Stomach (tissue), 9 donors: ENCODE results near the gene ZFP36L2. TPM values are rescaled to one million over a fixed set of nuclear protein-coding genes. Genes with fewer than 3 reads are reported as not detected.

ENCODE experiments used
- DNase-seq, 2 donors: peaks; one replicate each; pipeline versions ENCODE4 v3.0.0 to v3.0.0-alpha.2; 2013 to 2019
- H3K27ac ChIP-seq, 5 donors: fragments of 200-600 bp in 4 of 5; sonication (generic) in 4 of 5; one replicate each; pipeline ENCODE4 v1.5.1; 2013 to 2019; ENCODE audit warnings: mild to moderate bottlenecking in 1 of 5, moderate library complexity in 1 of 5
- H3K27me3 ChIP-seq, 3 donors: fragments of 200-600 bp; sonication (generic); one replicate each; pipeline ENCODE4 v1.5.1; 2017 to 2019; ENCODE audit warnings: mixed run types in 1 of 3
- H3K36me3 ChIP-seq, 4 donors: fragments of 200-600 bp; sonication (generic); 1 replicate in 3 of 4; 2 replicates in 1 of 4; pipeline ENCODE4 v1.5.1; 2016 to 2019
- H3K4me1 ChIP-seq, 4 donors: fragments of 200-600 bp; sonication (generic); one replicate each; pipeline ENCODE4 v1.5.1; 2016 to 2019
- H3K4me3 ChIP-seq, 4 donors: fragments of 200-600 bp; sonication (generic) in 3 of 4; one replicate each; pipeline ENCODE4 v1.5.1; 2016 to 2019; ENCODE audit warnings: mild to moderate bottlenecking in 1 of 4
- H3K9me3 ChIP-seq, 4 donors: fragments of 200-600 bp; sonication (generic); one replicate each; pipeline ENCODE4 v1.5.1; 2016 to 2019
- EP300 ChIP-seq: sonication (generic); formaldehyde crosslinking; IDR thresholded peaks from one replicate; pipeline ENCODE4 v1.6.1; 2017; ENCODE audit warnings: antibody characterized with exemption
- POLR2A ChIP-seq, 4 donors: fragments of 450-650 bp; IDR thresholded peaks; one replicate each; pipeline ENCODE4 v1.6.1; 2016; ENCODE audit warnings: antibody characterized with exemption in 4 of 4, control low read depth in 2 of 4, mild to moderate bottlenecking in 1 of 4, moderate library complexity in 1 of 4
- POLR2AphosphoS5 ChIP-seq, 3 donors: sonication (generic); formaldehyde crosslinking; IDR thresholded peaks; one replicate each; pipeline ENCODE4 v1.6.1; 2016; ENCODE audit warnings: antibody characterized with exemption in 3 of 3
- WGBS, 5 donors: extraction: QIAGEN DNeasy Blood & Tissue Kit in 3 of 5; methylation state at CpG; one replicate each; pipeline versions ENCODE4 v1.1.5 to v1.1.7; 2013 to 2018; 5-methylcytosine and 5-hydroxymethylcytosine counted together
- intact Hi-C: fragments of 100-400 bp; cut with DNase I; formaldehyde crosslinking; loops from one replicate; pipeline ENCODE4 v1.15.1; 2023; ENCODE audit warnings: low total_unique reads
- polyA plus RNA-seq, 3 donors: library from polyadenylated mRNA; stranded (reverse); fragments of 200-250 nt; gene quantifications; one replicate each; pipeline ENCODE4 v1.2.3, GENCODE V29; 2013
- total RNA-seq, 5 donors: library from RNA; depleted of rRNA; stranded (reverse); fragments of >200 nt; gene quantifications; one replicate each; pipeline versions ENCODE4 v1.1.0 to v1.2.3, GENCODE V29; 2014 to 2016
- TF ChIP-seq, protein P1 (sequence below), 7 experiments: fragments of 450-650 bp in 4 of 7; fragments of 200-600 bp in 3 of 7; sonication (generic) in 3 of 7; IDR thresholded peaks; one replicate each; pipeline ENCODE4 v1.5.1; 2016 to 2019; ENCODE audit warnings: antibody characterized with exemption in 7 of 7, control low read depth in 2 of 7, mild to moderate bottlenecking in 1 of 7
- donor health status: healthy with polysubstance abuse.
- donor health status: Bipolar disorder and iron deficiency.
- donor health status: healthy.

Gene ZFP36L2
- total and polyA plus RNA-seq, 8 donors, result 43.7 to 189 (median 74.1) TPM

DNA sequence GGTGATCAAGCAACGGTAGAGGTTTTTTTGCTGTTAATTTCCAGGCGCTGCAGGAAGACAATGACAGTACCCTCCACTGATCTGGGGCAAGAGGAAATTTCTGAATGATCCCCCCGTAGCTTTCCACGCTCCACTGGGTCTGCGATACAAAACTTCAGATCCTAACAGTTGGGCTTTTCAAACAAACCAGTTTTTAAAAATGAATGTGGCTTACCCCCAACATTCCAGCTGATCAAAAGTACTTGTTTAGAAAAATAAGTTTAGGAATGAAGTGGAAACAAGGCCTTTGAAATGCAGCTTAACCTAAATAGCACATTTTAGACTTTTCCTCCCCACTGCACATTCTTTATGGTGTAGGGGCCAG, 5.7 kb downstream of the ZFP36L2 start:
- Histone ChIP-seq H3K4me3 (peak overlapping the region; percentile 81 to 96 (median 89)), H3K9me3 (no peaks in the 10 kb centered on the region), H3K27me3 (no peaks in the 10 kb centered on the region), H3K36me3 (peaks cover 24 to 34% (median 30%) of the 10 kb centered on the region in 4 donors), H3K27ac (peak overlapping the region; percentile 96 to 99 (median 98)), H3K4me1 (peaks cover 39 to 67% (median 55%) of the 10 kb centered on the region in 4 donors)
- TF ChIP-seq, protein P1, sequence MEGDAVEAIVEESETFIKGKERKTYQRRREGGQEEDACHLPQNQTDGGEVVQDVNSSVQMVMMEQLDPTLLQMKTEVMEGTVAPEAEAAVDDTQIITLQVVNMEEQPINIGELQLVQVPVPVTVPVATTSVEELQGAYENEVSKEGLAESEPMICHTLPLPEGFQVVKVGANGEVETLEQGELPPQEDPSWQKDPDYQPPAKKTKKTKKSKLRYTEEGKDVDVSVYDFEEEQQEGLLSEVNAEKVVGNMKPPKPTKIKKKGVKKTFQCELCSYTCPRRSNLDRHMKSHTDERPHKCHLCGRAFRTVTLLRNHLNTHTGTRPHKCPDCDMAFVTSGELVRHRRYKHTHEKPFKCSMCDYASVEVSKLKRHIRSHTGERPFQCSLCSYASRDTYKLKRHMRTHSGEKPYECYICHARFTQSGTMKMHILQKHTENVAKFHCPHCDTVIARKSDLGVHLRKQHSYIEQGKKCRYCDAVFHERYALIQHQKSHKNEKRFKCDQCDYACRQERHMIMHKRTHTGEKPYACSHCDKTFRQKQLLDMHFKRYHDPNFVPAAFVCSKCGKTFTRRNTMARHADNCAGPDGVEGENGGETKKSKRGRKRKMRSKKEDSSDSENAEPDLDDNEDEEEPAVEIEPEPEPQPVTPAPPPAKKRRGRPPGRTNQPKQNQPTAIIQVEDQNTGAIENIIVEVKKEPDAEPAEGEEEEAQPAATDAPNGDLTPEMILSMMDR (IDR thresholded peaks at IDR 0.05), result no peak
- no peak for TF ChIP-seq POLR2AphosphoS5 (IDR thresholded peaks at IDR 0.05)
- TF ChIP-seq EP300, result no peak
- TF ChIP-seq POLR2A (IDR thresholded peaks at IDR 0.05), result no peak
- intact Hi-C loops, result no loop called here
- DNase-seq, result no peak
- 6 to 11% (median 8%) methylated on average over 5 of the region's 5 CpGs for WGBS, 5 donors

DNA sequence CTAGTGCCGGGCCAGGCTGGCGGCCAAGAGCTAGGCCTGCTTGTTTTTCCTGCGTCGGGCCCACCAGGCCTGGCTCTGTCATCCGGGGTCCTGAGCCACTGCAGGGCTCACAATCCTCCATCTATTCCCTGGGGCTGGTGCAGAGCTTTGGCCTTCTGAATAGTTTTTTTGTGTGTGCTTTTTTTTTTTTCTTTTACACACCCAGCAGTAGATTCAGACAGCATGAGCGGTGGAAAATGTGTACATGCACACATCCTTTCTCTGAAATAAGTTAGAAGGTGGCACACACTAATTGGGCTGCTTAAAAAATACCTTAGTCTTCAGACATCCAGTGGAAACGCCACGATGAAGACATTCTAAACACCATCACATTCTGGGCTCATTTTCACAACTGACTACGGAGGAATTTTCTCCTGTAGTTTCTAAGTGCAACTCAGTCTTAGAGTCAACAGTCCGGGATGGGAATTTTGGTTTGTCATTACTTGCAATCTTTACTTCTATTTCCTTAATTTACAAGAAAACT, 6.1 kb downstream of the ZFP36L2 start:
- Histone ChIP-seq H3K9me3 (no peaks in the 10 kb centered on the region), H3K4me1 (peaks cover 39 to 69% (median 56%) of the 10 kb centered on the region in 4 donors), H3K27me3 (no peaks in the 10 kb centered on the region), H3K4me3 (peak overlapping the region; percentile 47 to 96 (median 82)), H3K36me3 (peaks cover 20 to 29% (median 26%) of the 10 kb centered on the region in 4 donors), H3K27ac (peak overlapping the region; percentile 96 to 99 (median 98))
- intact Hi-C loops, result no loop called here
- 1 to 3% (median 2%) methylated on average over 10 of the region's 10 CpGs for WGBS, 5 donors
- no peak for TF ChIP-seq EP300
- no peak for TF ChIP-seq POLR2A (IDR thresholded peaks at IDR 0.05)
- TF ChIP-seq, protein P1 (IDR thresholded peaks at IDR 0.05), result no peak
- no peak for TF ChIP-seq POLR2AphosphoS5 (IDR thresholded peaks at IDR 0.05)
- DNase-seq, result no peak

DNA sequence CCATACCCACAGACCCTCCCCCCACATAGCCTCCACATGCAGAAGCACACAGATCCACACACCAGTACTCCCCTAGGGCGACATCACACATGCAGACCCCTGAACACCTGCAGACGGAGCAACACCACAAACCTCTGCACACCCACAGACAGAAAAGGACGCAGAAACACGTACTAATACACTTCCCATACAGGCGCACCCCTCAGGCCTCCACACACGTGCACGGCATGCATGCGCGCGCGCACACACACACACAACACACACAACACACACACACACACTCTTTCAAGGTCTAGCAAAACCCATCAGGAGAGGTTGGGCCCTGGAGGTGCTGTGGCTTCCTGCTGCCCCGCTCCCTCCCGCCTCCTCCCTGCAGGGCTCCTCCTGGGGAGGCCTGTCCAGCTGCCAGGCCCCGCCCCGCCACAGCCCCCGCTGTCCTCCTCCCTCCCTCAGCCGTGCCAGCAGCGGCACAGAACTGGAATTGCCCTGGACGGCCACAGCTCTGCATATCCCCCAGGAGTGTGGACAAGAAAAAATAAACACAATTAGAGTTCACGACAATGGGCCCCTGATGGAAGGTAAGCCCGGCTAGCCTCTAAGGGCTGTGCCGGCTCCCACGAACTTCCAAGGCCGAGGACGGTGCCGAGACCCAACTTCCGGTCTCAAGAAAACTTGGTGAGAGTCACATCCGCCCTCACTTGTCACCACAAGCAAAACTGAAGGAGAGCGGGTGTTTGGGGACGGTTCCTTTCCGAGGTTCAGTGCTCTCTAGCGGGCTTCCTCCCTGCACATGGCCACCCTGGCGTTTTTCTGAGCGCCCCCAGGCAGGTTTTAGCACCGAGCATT, 6.8 kb downstream of the ZFP36L2 start:
- intact Hi-C loops, result no loop called here
- peak overlapping the region; percentile 96 to 99 (median 98) for H3K27ac ChIP-seq
- peak overlapping the region; percentile 47 to 96 (median 82) for H3K4me3 ChIP-seq
- no peaks in the 10 kb centered on the region for H3K27me3 ChIP-seq
- H3K4me1 ChIP-seq, result peaks cover 39 to 69% (median 56%) of the 10 kb centered on the region in 4 donors
- TF ChIP-seq POLR2A (IDR thresholded peaks at IDR 0.05) (no peak), POLR2AphosphoS5 (IDR thresholded peaks at IDR 0.05) (peak; percentile 7 to 84 (median 72))
- TF ChIP-seq, protein P1 (IDR thresholded peaks at IDR 0.05), result peak in 1 of 7 experiments; percentile 1
- H3K36me3 ChIP-seq, result peaks cover 13 to 22% (median 19%) of the 10 kb centered on the region in 4 donors
- 0 to 2% (median 2%) methylated on average over 33 to 35 of the region's 35 CpGs for WGBS, 5 donors
- no peaks in the 10 kb centered on the region for H3K9me3 ChIP-seq
- peak; percentile 92 to 95 for DNase-seq

DNA sequence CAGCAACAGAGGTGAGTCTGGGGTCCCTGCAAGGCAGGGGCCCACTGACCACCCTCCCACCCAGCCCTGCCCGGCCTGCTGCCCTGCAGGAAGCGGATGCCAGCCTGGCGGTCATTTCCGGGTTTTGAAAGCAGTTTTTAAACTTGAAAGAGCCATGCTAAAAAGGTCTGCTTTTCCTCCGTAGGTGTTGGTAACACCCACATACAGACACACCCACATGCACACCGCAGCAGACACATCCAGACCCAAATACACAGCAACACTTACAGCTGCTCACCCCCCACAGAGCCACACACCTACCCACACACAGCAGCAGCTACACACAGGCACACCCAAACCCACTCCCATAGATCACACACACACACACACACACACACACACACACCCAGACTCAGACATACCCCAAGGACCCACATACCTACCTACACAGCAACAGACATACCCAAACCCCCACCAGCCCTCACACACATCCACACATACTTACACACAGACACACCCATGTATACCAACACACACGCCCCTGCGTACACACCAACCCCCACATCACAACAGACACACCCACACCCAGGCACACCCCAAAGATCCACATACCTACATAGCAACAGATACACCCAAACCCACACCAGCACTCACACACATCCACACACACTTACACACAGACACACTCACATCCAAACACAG, 7.6 kb downstream of the ZFP36L2 start:
- H3K4me1 ChIP-seq, result peaks cover 39 to 69% (median 56%) of the 10 kb centered on the region in 4 donors
- H3K4me3 ChIP-seq, result peak overlapping the region; percentile 47 to 96 (median 82)

More for the DNA sequence above, 7.6 kb downstream of the ZFP36L2 start:
- intact Hi-C loops, result no loop called here
- DNase-seq, result peak; percentile 77 to 90
- TF ChIP-seq POLR2AphosphoS5 (IDR thresholded peaks at IDR 0.05), result peak in 1 of 3 donors; percentile 59
- TF ChIP-seq, protein P1 (IDR thresholded peaks at IDR 0.05), result no peak
- Histone ChIP-seq H3K27ac (peak overlapping the region; percentile 96 to 99 (median 98)), H3K27me3 (no peaks in the 10 kb centered on the region), H3K36me3 (peaks cover 6 to 15% (median 12%) of the 10 kb centered on the region in 4 donors), H3K9me3 (no peaks in the 10 kb centered on the region)
- 2 to 12% (median 3%) methylated on average over 7 to 8 of the region's 8 CpGs for WGBS, 5 donors
